HAP-1 (cell line): ENCODE data around the gene CCDC121.
"Not testable (repeated sequence)": the region's sequence is repeated elsewhere in the genome, so short reads cannot be mapped to it uniquely, and the experiment has no call there.

Source experiments
- DNase-seq, 2 experiments: peaks; one replicate each; pipeline ENCODE4 v3.0.0-alpha.2; 2016 to 2020; ENCODE audit warnings: low spot score in 2 of 2
- H3K27me3 ChIP-seq: fragments of 250-450 bp; sonication (Bioruptor Pico); 2 replicates; pipeline ENCODE4 v1.5.1; 2020; ENCODE audit warnings: low read depth, mild to moderate bottlenecking, moderate library complexity
- H3K36me3 ChIP-seq: fragments of 250-450 bp; sonication (Bioruptor Pico); replicated peaks from 2 replicates; pipeline ENCODE4 v1.5.1; 2020; ENCODE audit warnings: mild to moderate bottlenecking
- H3K4me1 ChIP-seq: fragments of 250-450 bp; sonication (Bioruptor Pico); 2 replicates; pipeline ENCODE4 v1.5.1; 2020; ENCODE audit warnings: mild to moderate bottlenecking
- H3K4me3 ChIP-seq: fragments of 250-450 bp; sonication (Bioruptor Pico); 2 replicates; pipeline ENCODE4 v1.5.1; 2020; ENCODE audit warnings: mild to moderate bottlenecking, moderate library complexity
- H3K9me3 ChIP-seq: fragments of 250-450 bp; sonication (Bioruptor Pico); 2 replicates; pipeline ENCODE4 v1.5.1; 2020; ENCODE audit warnings: mild to moderate bottlenecking, moderate library complexity
- in situ Hi-C: fragments of 300-500 bp; cut with MboI; formaldehyde crosslinking; loops from 3 replicates; pipeline ENCODE4 v1.14.3; 2020; ENCODE audit warnings: low sequenced_read_pairs, inconsistent platforms, mixed read lengths

Gene CCDC121

DNA sequence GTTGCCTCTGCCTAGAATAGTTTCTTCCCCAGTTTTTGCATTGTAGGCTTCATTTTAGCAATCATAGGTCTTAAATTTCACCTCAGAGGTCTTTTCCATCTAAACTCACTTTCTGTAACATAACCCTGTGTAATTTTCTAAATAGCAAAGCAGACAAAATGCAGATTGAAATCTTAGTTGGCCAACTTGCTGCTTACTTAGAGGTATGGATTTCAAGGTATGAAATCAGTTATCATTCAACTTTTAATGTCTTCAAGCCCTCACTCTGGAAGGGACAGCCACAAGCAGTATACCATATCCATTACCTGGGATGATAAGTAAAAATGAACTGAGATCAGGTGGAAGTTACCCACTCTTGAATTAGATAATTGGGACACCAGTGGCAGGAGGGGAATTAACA, 3.9 kb downstream of the CCDC121 start:
- H3K4me3 ChIP-seq: no peak overlapping the region
- DNase-seq: no peak
- H3K36me3 ChIP-seq: peaks cover 17% of the 10 kb centered on the region
- peaks cover 11% of the 10 kb centered on the region for H3K4me1 ChIP-seq
- in situ Hi-C loops: no loop called here
- no peaks in the 10 kb centered on the region for H3K9me3 ChIP-seq
- H3K27me3 ChIP-seq: no peaks in the 10 kb centered on the region

DNA sequence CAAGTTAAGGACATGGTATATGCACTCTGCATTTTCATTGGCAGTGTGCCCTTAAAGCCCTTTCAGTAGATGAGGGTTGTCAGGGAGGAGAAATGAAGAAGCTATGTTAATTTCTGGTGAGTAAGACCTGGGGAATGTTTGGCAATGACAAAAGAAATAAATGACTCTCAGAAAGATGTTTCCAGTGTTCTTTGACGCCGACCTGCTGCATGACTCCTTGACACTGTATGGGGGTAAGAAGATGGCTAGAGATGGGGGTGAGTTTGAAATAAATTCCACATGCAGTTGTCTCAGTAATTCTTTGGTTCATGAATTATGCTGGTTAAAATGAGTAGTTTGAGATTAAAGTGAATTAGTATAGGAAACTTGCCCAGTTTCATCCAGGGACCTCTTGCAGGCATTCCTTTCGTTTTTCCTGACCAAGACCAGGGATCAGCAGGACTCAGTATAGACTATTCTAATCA, 5.9 kb downstream of the CCDC121 start:
- H3K27me3 ChIP-seq: no peaks in the 10 kb centered on the region
- no peak overlapping the region for H3K4me3 ChIP-seq
- DNase-seq: peak; percentile 53 to 55
- peaks cover 23% of the 10 kb centered on the region for H3K36me3 ChIP-seq
- in situ Hi-C loops: no loop called here
- peaks cover 7% of the 10 kb centered on the region for H3K4me1 ChIP-seq
- H3K9me3 ChIP-seq: no peaks in the 10 kb centered on the region

DNA sequence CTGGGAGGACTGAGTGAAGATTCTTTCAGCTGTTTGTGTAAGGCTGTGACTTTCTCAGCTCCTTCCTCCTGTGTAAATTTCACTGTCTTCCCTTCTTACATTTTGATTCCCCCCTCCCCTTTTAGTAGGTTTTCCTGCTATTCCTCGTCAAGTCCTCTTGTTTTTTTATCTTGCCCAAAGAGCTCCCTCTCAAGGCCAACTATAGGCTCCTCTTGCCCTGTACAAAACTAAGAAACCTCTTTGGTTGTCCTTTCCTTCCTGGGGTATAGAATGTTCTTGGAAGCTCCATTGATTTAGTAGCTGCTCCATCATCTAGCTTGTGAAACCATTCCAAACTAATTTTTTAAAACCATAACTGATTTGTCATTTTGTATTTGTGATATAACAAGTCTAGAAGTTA, 7.3 kb downstream of the CCDC121 start:
- H3K9me3 ChIP-seq: no peaks in the 10 kb centered on the region
- no peak for DNase-seq
- H3K4me3 ChIP-seq: no peak overlapping the region
- in situ Hi-C loops: no loop called here
- peaks cover 34% of the 10 kb centered on the region for H3K36me3 ChIP-seq
- no peaks in the 10 kb centered on the region for H3K27me3 ChIP-seq
- peaks cover 7% of the 10 kb centered on the region for H3K4me1 ChIP-seq

DNA sequence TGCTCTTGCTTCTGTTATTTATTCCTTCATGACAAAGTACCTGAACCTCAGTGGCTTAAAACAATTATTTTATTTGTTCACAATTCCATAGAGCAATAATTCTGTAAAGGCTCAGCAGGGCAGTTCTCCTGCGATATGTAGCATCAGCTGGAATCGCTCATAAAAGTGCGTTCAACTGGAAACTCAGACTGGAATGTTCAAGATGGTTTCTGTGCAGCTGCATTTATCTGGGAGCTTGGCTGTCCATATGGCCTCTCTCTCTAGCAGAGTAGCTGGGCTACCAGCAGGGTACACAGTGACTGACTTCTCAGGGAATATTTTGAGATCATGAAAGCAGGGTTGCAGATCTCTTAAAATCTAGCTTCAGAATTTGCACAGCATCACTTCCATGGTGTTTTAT, 13.5 kb downstream of the CCDC121 start:
- H3K4me1 ChIP-seq: no peaks in the 10 kb centered on the region
- no peaks in the 10 kb centered on the region for H3K27me3 ChIP-seq
- peaks cover 47% of the 10 kb centered on the region for H3K36me3 ChIP-seq
- in situ Hi-C loops: no loop called here
- H3K4me3 ChIP-seq: no peak overlapping the region
- no peaks in the 10 kb centered on the region for H3K9me3 ChIP-seq
- DNase-seq: no peak

DNA sequence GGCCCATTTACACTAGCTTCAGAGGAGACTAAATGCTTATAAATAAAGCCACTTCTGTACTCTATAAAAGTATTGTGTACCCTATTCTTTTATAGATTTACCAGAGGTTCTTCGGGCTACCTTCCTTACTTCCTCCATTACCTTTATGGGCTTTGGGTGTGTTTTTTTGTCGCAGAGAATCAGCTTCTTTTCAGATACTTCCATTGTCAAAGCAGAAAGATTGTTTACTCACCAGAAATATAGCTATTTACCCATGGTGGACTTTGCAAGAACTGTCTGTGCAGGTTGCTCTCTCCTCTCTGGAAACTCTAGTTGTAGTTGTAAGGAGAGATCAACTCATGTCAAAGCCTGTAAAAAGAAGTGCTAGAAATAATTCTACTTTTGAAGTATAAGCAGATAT, 14.8 kb downstream of the CCDC121 start:
- no peak for DNase-seq
- H3K36me3 ChIP-seq: peaks cover 51% of the 10 kb centered on the region
- no peak overlapping the region for H3K4me3 ChIP-seq
- no peaks in the 10 kb centered on the region for H3K9me3 ChIP-seq
- no peaks in the 10 kb centered on the region for H3K27me3 ChIP-seq
- in situ Hi-C loops: no loop called here
- no peaks in the 10 kb centered on the region for H3K4me1 ChIP-seq

DNA sequence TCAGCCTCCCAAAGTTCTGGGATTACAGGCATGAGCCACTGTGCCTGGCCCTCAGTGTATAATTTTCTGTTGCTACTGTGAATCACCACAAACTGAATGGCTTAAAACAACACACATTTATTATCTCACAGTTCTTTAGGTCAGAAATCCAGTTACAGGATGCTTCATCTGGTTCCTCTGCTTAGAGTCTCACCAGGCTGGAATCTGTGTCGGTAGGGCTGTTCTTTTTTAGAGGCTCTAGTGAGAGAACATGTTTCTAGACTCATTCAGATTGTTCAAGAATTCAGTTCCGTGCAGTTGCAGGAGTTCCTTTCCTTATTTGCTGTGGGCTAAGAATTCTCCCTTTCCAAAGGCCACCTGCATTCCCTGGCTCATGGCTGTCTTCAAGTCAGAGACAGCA, 22.2 kb downstream of the CCDC121 start:
- H3K4me3 ChIP-seq: no peak overlapping the region
- peaks cover 67% of the 10 kb centered on the region for H3K36me3 ChIP-seq
- in situ Hi-C loops: no loop called here

DNA sequence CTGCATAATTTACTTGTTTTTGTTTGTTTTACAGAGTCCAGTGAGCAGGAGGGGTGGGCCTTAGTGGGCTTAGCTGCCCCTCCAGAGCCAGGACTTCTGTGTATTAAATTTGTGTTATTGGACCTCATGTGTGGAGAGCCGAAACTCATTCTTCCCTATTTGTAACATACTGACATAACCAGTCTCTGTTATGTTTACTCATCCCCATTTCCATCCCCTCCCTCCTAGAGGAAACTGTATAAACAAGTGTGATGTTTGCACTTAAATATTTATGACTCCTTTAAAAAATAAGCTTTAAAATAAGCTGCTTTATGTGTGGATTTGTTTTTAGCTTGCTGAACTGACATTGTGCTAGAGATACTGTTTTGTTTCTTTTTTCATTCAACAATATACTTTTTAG, 32.2 kb downstream of the CCDC121 start:
- in situ Hi-C loops: no loop called here
- Histone ChIP-seq H3K27me3 (no peaks in the 10 kb centered on the region), H3K36me3 (peaks cover 29% of the 10 kb centered on the region), H3K4me3 (no peak overlapping the region), H3K4me1 (peaks cover 6% of the 10 kb centered on the region; the same call in 1 of the 2 replicates), H3K9me3 (peaks cover 15% of the 10 kb centered on the region; the same call in 1 of the 2 replicates)
- DNase-seq: no peak

More for the DNA sequence above, 22.2 kb downstream of the CCDC121 start:
- Histone ChIP-seq H3K27me3 (no peaks in the 10 kb centered on the region), H3K9me3 (no peaks in the 10 kb centered on the region), H3K4me1 (no peaks in the 10 kb centered on the region)
- DNase-seq: no peak

DNA sequence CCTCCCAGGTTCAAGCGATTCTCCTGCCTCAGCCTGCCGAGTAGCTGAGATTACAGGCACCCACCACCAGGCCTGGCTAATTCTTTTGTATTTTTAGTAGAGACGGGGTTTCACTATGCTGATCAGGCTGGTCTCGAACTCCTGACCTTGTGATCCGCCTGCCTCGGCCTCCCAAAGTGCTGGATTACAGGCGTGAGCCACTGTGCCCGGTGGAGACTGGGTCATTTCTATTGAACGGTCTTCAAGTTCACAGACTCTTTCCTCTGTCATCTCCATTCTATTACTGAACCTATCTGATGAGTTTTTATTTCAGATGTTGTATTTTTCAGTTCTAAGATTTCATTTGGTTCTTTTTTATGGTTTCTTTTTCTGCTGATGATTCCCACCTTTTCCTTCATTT, 33.4 kb downstream of the CCDC121 start:
- DNase-seq, H3K4me1 ChIP-seq, H3K27me3 ChIP-seq, H3K4me3 ChIP-seq, in situ Hi-C loops: not testable (repeated sequence)
- Histone ChIP-seq H3K36me3 (peaks cover 22% of the 10 kb centered on the region; the same call in 1 of the 2 replicates), H3K9me3 (peaks cover 25% of the 10 kb centered on the region)

DNA sequence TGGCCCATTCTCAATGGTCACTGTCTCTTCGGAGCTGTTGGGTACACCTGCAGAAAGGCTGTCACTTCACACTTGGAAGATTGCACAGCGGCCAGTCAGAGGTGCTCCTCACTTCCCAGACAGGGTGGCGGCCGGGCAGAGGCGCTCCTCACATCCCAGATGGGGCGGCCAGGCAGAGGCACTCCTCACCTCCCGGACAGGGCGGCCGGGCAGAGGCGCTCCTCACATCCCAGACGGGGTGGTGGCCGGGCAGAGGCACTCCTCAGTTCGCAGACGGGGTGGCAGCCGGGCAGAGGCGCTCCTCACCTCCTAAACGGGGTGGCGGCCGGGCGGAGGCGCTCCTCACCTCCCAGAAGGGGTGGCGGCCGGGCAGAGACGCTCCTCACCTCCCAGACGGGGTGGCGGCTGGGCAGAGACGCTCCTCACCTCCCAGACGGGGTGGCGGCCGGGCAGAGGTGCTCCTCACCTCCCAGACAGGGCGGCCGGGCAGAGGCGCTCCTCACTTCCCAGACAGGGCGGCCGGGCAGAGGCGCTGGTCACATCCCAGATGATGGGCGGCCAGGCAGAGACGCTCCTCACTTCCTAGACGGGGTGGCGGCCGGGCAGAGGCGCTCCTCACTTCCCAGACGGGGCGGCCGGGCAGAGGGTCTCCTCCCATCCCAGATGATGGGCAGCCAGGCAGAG, 34.6 kb downstream of the CCDC121 start:
- Histone ChIP-seq H3K9me3 (peaks cover 26% of the 10 kb centered on the region), H3K36me3 (peaks cover 12% of the 10 kb centered on the region; the same call in 1 of the 2 replicates)
- in situ Hi-C loops: not testable (repeated sequence)

DNA sequence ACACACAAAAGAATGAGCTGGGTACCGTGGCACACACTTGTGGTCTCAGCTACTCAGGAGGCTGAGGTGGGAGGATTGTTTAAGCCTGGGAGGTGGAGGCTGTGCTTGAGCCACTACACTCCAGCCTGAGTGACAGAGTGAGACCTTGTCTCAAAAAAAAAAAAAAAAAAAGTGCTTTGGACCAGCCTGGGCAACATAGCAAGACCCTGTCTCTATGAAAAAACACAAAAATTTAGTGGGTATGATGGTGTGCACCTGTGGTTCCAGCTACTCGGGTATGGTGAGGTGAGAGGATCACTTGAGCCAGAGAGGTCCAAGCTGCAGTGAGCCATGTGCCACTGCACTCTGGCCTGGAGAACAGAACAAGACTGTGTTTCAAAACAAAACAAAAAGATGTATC, 35.6 kb downstream of the CCDC121 start:
- Histone ChIP-seq H3K9me3 (peaks cover 28% of the 10 kb centered on the region), H3K27me3 (no peaks in the 10 kb centered on the region), H3K4me3 (no peak overlapping the region), H3K36me3 (peaks cover 7% of the 10 kb centered on the region; the same call in 1 of the 2 replicates), H3K4me1 (no peaks in the 10 kb centered on the region)
- in situ Hi-C loops: no loop called here
- no peak for DNase-seq

More for the DNA sequence above, 34.6 kb downstream of the CCDC121 start:
- H3K27me3 ChIP-seq, DNase-seq, H3K4me3 ChIP-seq, H3K4me1 ChIP-seq: not testable (repeated sequence)

DNA sequence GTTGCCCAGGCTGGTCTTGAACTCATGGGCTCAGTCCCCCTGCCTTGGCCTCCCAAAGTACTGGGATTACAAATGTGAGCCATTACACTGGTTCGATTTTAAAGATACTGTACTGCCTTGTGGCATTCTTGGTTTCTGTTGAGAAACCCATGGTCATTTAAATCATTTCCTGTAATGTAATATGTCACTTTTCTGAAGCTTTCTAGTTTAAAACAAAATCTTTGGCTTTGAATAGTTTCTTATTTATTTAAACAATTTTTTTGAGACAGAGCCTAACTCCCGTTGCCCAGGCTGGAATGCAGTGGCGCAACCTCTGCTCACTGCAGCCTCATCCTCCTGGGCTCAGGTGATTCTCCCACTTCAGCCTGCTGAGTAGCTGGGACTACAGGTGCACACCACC, 37.1 kb downstream of the CCDC121 start:
- Histone ChIP-seq H3K36me3 (no peaks in the 10 kb centered on the region; the same call in 1 of the 2 replicates), H3K27me3 (no peaks in the 10 kb centered on the region)
- in situ Hi-C loops: no loop called here

DNA sequence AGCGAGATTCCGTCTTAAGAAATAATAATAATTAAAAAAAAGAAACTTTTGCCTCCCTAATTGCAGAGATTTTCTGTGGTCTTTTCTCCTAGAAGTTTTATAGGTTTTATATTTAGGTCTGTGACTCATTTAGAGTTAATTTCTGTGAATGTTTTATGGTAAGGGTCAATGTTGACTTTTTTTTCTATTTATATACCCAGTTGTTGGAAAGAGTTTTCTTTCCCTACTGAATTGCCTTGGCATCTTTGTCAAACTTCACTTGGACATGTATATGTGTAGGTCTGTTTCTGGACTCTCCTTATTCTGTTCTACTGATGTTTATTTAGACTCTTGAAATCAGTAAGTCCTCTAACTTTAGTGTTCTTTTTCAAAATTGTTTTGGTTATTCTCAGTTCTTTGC, 40.5 kb downstream of the CCDC121 start:
- DNase-seq: no peak
- H3K27me3 ChIP-seq: no peaks in the 10 kb centered on the region
- H3K4me1 ChIP-seq: peaks cover 12% of the 10 kb centered on the region; the same call in 1 of the 2 replicates
- H3K4me3 ChIP-seq: no peak overlapping the region
- in situ Hi-C loops: no loop called here
- peaks cover 17% of the 10 kb centered on the region for H3K9me3 ChIP-seq
- H3K36me3 ChIP-seq: 0 out of 2 replicates have a peak, but pooled peaks cover 3% of the 10 kb centered on the region

More for the DNA sequence above, 37.1 kb downstream of the CCDC121 start:
- DNase-seq: no peak
- Histone ChIP-seq H3K4me3 (no peak overlapping the region), H3K4me1 (no peaks in the 10 kb centered on the region), H3K9me3 (peaks cover 28% of the 10 kb centered on the region)

DNA sequence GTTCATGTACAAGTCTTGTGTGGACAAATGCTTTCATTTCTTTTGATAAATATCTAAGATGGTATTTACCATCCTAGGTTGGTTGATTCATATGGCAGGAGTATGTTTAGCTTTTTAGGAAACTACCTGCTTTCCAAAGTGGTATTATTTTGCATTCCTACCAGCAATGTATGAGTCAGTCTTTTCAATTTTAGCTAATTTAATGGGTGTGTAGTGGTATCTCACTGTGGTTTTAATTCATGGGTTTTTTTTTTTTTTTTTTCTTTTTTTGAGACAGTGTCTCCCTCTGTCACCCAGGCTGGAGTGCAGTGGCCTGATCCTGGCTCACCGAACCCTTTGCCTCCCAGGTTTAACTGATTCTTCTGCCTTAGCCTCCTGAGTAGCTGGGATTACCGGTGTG, 41.8 kb downstream of the CCDC121 start:
- Histone ChIP-seq H3K36me3 (0 out of 2 replicates have a peak, but pooled peaks cover 3% of the 10 kb centered on the region), H3K4me3 (no peak overlapping the region), H3K4me1 (peaks cover 16% of the 10 kb centered on the region), H3K9me3 (peaks cover 13% of the 10 kb centered on the region), H3K27me3 (no peaks in the 10 kb centered on the region)
- in situ Hi-C loops: no loop called here
- DNase-seq: no peak

DNA sequence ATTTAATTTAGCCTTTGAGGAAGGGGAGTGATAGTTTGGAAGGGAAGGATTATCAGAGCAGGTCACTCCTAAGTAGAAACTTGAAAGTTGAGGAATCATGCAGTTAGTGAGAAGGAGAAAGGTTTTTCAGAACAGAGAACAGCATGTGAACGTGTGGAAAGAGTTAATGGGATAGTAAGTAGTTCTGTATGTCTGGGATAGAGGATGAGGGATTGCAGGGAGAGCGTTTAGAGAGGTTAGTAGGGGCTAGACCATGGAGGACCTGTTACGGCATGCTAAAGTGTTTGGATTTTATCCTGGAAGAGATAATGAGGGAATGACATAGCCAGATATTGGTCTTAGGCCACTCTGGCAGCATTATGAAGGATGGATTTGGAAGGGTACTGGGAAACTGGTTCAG, 44.2 kb downstream of the CCDC121 start:
- Histone ChIP-seq H3K4me3 (peak overlapping the region; percentile 65), H3K4me1 (peaks cover 16% of the 10 kb centered on the region), H3K36me3 (0 out of 2 replicates have a peak, but pooled peaks cover 3% of the 10 kb centered on the region), H3K27me3 (no peaks in the 10 kb centered on the region), H3K9me3 (peaks cover 2% of the 10 kb centered on the region)
- in situ Hi-C loops: no loop called here
- no peak for DNase-seq
